Upper lobe of left lung (tissue), 6 donors: ENCODE data around the gene FAM187B. TPM values are rescaled to one million over a fixed set of nuclear protein-coding genes. Genes with fewer than 3 reads are reported as not detected.
A peak's percentile ranks its signal among the peaks of the same experiment; 100 is the strongest.

Experiments
- ATAC-seq, 2 donors: fragments of 200-7000 bp; cut with Tn5 transposase; one replicate each; pipeline ENCODE4 v1.9.1; 2022; ENCODE audit warnings: mild to moderate bottlenecking in 2 of 2, moderate library complexity in 2 of 2; ENCODE audit not compliant: low FRiP score in 2 of 2
- DNase-seq, 2 donors: peaks; one replicate each; pipeline ENCODE4 v3.0.0-alpha.2; 2019 to 2020
- H3K27ac ChIP-seq, 4 donors: fragments of 200-600 bp; sonication (generic); one replicate each; pipeline ENCODE4 v1.5.1; 2016 to 2019
- H3K27me3 ChIP-seq, 4 donors: fragments of 200-600 bp; sonication (generic); one replicate each; pipeline ENCODE4 v1.5.1; 2017 to 2019
- H3K36me3 ChIP-seq, 4 donors: fragments of 200-600 bp; sonication (generic); one replicate each; pipeline ENCODE4 v1.5.1; 2016 to 2019
- H3K4me1 ChIP-seq, 4 donors: fragments of 200-600 bp; sonication (generic); one replicate each; pipeline ENCODE4 v1.5.1; 2018 to 2019
- H3K4me3 ChIP-seq, 4 donors: fragments of 200-600 bp; sonication (generic); one replicate each; pipeline ENCODE4 v1.5.1; 2017 to 2019; ENCODE audit warnings: mild to moderate bottlenecking in 2 of 4, moderate library complexity in 1 of 4
- H3K9me3 ChIP-seq, 4 donors: fragments of 200-600 bp; sonication (generic); one replicate each; pipeline ENCODE4 v1.5.1; 2018 to 2019
- EP300 ChIP-seq, 4 donors: sonication (generic); formaldehyde crosslinking; IDR thresholded peaks; one replicate each; pipeline ENCODE4 v1.5.1; 2017; ENCODE audit warnings: antibody characterized with exemption in 4 of 4, control low read depth in 2 of 4
- POLR2A ChIP-seq, 4 donors: fragments of 450-650 bp; IDR thresholded peaks; one replicate each; pipeline ENCODE4 v1.5.1; 2016 to 2017; ENCODE audit warnings: antibody characterized with exemption in 4 of 4, mild to moderate bottlenecking in 2 of 4
- POLR2AphosphoS5 ChIP-seq, 2 donors: sonication (generic); formaldehyde crosslinking; IDR thresholded peaks; one replicate each; pipeline ENCODE4 v1.5.1; 2017; ENCODE audit warnings: antibody characterized with exemption in 2 of 2
- WGBS, 2 donors: methylation state at CpG; one replicate each; pipeline ENCODE4 v1.1.5; 2017 to 2018; 5-methylcytosine and 5-hydroxymethylcytosine counted together
- total RNA-seq, 6 donors: library from RNA; depleted of rRNA in 4 of 6; stranded (reverse); fragments of >200 nt in 4 of 6; gene quantifications; one replicate each; pipeline versions ENCODE4 v1.1.0 to v1.2.1, GENCODE V29; 2016 to 2021
- TF ChIP-seq, protein P1 (sequence below), 6 experiments: fragments of 450-650 bp in 4 of 6; fragments of 200-600 bp in 2 of 6; sonication (generic) in 2 of 6; IDR thresholded peaks; one replicate each; pipeline ENCODE4 v1.5.1; 2016 to 2019; ENCODE audit warnings: antibody characterized with exemption in 6 of 6
- donor health status: DM: no; HTN: no; CAD: no; lungs with moderate emphysema.
- donor health status: DM: no; HTN: yes; CAD: no; lungs with severe emphysema.

FAM187B gene
- total RNA-seq, 6 donors from 2014 or later: not detected

DNA sequence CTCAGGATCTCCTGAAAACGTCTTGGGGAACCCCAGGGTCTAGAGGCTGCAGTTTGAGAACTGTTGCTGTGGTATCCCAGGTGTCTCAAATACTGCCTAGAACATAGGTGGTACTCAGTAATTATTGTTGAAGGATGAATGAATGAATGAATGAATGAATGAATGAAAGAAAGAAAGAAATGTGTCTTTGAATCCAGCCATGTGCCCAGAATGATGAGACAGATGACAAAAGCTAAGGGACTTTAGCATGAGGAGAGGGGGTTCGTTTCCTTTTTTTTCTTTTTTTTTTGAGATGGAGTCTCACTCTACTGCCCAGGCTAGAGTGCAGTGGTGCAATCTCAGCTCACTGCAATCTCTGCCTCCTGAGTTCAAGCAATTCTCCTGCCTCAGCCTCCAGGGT, 28.0 kb upstream of the FAM187B start:
- Histone ChIP-seq H3K36me3 (peaks cover 0 to 23% (median 1%) of the 10 kb centered on the region in 4 donors), H3K9me3 (no peaks in the 10 kb centered on the region), H3K4me1 (peaks cover 5 to 20% (median 17%) of the 10 kb centered on the region in 4 donors), H3K4me3 (no peak overlapping the region), H3K27ac (no peak overlapping the region), H3K27me3 (no peaks in the 10 kb centered on the region)
- no peak for ATAC-seq
- no peak for DNase-seq
- 54 to 56% methylated on average over 2 of the region's 2 CpGs for WGBS, 2 donors
- no peak for TF ChIP-seq EP300 (IDR thresholded peaks at IDR 0.05)
- no peak for TF ChIP-seq POLR2A (IDR thresholded peaks at IDR 0.05)
- TF ChIP-seq, protein P1, sequence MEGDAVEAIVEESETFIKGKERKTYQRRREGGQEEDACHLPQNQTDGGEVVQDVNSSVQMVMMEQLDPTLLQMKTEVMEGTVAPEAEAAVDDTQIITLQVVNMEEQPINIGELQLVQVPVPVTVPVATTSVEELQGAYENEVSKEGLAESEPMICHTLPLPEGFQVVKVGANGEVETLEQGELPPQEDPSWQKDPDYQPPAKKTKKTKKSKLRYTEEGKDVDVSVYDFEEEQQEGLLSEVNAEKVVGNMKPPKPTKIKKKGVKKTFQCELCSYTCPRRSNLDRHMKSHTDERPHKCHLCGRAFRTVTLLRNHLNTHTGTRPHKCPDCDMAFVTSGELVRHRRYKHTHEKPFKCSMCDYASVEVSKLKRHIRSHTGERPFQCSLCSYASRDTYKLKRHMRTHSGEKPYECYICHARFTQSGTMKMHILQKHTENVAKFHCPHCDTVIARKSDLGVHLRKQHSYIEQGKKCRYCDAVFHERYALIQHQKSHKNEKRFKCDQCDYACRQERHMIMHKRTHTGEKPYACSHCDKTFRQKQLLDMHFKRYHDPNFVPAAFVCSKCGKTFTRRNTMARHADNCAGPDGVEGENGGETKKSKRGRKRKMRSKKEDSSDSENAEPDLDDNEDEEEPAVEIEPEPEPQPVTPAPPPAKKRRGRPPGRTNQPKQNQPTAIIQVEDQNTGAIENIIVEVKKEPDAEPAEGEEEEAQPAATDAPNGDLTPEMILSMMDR (IDR thresholded peaks at IDR 0.05): no peak
- no peak for TF ChIP-seq POLR2AphosphoS5 (IDR thresholded peaks at IDR 0.05)

DNA sequence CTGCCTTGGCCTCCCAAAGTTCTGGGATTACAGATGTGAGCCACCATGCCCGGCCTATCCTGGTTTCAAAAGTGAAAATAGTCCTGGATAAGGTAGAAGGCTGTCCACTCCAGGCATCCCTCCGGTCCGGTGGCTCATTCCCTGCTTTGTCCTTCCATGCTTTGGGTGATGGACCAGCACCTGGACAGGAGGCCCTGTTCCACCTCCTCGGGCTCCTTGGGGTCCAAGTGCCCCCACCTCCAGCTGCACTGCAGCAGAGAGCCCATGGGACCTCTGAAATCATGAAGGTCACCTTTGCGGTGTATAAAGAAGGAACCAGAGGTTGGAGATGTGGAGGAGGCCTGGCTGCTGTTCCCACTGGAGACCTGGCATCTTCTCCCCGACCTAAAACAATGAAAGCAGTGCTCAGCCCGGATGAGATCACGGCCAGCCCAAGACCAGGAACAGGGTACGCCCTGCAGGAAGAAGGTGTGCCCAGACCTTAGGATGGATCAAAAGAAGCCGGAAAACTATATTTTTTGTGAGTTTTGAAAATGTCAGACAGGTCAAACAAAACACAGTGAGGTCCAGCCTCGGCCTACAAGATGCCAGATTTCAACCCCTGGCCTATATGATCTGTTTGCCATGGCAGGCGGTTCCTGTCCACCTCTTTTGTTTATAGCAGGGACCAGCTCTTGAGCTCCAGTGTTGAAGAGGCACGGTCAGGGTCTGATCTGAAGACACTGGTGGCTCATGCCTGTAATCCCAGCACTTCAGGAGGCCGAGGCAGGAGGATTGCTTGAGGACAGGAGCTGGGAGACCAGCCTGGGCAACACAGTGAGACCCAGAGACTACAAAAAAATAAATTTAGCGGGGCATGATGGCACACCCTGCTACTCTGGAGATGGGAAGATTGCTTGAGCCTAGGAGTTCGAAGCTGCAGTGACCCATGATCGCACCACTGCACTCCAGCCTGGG, 26.1 kb upstream of the FAM187B start:
- Histone ChIP-seq H3K27me3 (no peaks in the 10 kb centered on the region), H3K36me3 (peaks cover 0 to 29% (median 1%) of the 10 kb centered on the region in 4 donors), H3K4me1 (peaks cover 16 to 29% (median 25%) of the 10 kb centered on the region in 4 donors), H3K27ac (peak overlapping the region; percentile 60 to 84 (median 65)), H3K4me3 (no peak overlapping the region), H3K9me3 (no peaks in the 10 kb centered on the region)
- TF ChIP-seq POLR2A (IDR thresholded peaks at IDR 0.05) (no peak), EP300 (IDR thresholded peaks at IDR 0.05) (no peak), POLR2AphosphoS5 (IDR thresholded peaks at IDR 0.05) (no peak)
- TF ChIP-seq, protein P1 (IDR thresholded peaks at IDR 0.05): no peak
- ATAC-seq (no peak), DNase-seq (no peak)
- WGBS, 2 donors: 79 to 83% methylated on average over 17 of the region's 17 CpGs

DNA sequence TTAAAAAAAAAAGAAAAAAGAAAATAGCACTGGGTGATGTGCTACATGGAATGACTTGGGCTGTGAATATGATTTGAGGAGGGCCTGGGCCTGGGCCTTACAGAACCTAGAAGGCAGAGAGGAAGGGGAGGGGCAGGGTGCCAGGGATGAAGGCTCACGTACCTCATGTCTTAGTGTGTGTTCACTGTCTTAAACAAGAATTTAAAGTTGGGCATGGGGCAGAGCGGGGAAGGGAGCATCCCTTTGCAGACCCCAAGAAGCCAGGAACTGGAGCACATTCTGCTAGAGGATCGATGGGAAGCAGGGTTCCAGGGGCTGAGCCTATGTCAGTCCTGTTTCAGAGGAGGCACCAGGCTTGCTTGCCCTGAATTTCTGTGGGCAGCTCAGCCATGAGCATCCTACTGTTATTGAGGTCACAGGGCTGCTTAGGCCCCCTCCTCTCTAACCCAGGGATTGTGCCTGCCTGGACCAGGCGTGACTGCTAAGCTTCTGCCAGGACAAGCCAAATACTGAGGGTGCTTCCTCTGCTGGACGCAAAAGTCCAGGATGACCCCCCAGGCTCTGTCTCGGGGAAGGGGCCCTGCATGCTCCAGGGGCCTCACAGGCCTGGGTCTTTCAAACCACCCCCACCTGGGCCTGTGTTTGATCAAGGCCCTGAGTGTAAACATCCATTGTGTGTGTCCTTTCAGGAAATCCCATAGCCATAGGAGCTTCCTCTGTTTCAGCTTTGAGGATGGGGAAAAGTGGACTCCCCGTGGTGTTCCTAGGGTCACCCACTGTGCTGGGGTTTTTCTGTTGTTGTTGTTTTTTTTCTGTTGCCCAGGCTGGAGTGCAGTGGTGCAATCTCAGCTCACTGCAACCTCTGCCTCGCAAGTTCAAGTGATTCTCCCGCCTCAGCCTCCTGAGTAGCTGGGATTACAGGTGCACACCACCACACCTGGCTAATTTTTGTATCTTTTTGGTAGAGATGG, 25.1 kb upstream of the FAM187B start:
- TF ChIP-seq POLR2A (IDR thresholded peaks at IDR 0.05): no peak
- no peak for TF ChIP-seq EP300 (IDR thresholded peaks at IDR 0.05)
- TF ChIP-seq, protein P1 (IDR thresholded peaks at IDR 0.05): no peak
- no peak for TF ChIP-seq POLR2AphosphoS5 (IDR thresholded peaks at IDR 0.05)
- DNase-seq: no peak
- 71 to 81% methylated on average over 6 to 9 of the region's 9 CpGs for WGBS, 2 donors
- Histone ChIP-seq H3K4me3 (no peak overlapping the region), H3K36me3 (peaks cover 0 to 26% (median 0%) of the 10 kb centered on the region in 4 donors), H3K27ac (peak overlapping the region; percentile 48 to 84 (median 59)), H3K4me1 (peaks cover 16 to 39% (median 29%) of the 10 kb centered on the region in 4 donors), H3K27me3 (no peaks in the 10 kb centered on the region), H3K9me3 (no peaks in the 10 kb centered on the region)
- ATAC-seq: no peak

DNA sequence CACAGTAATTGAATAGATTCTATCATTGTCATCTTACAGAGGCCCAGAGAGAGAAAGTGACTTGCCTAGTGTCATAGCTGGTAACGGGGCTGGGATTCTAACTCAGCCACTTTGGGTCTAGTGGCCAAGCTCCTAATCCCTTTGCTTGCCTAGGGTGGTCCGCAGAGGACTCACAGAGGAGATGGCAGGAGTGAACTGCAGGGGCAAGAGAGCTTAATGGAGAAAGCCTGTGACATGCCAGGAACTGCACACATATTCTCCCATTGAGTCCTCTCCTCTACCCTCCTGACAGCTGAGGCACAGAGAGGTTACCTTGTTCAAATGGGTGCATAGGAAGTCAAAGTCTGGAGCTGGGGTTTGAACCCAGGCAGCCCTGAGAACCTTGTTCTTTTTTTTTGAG, 22.9 kb upstream of the FAM187B start:
- 76 to 78% methylated on average over 2 of the region's 2 CpGs for WGBS, 2 donors
- Histone ChIP-seq H3K36me3 (peaks cover 0 to 26% (median 0%) of the 10 kb centered on the region in 4 donors), H3K9me3 (no peaks in the 10 kb centered on the region), H3K27me3 (no peaks in the 10 kb centered on the region), H3K4me3 (no peak overlapping the region), H3K27ac (peak overlapping the region in 1 of 4 donors; percentile 10), H3K4me1 (peaks cover 20 to 54% (median 35%) of the 10 kb centered on the region in 4 donors)
- DNase-seq: no peak
- no peak for TF ChIP-seq POLR2A (IDR thresholded peaks at IDR 0.05)
- TF ChIP-seq, protein P1 (IDR thresholded peaks at IDR 0.05): no peak
- no peak for ATAC-seq
